HG02981 (cell line): Measurements from ENCODE around the gene VGLL4.
"Not testable (repeated sequence)": the region's sequence is repeated elsewhere in the genome, so short reads cannot be mapped to it uniquely, and the experiment has no call there.

ENCODE experiments used
- ATAC-seq: cut with Tn5 transposase; IDR thresholded peaks from one replicate; pipeline ENCODE4 v1.9.1; 2021; ENCODE audit warnings: mild to moderate bottlenecking, moderate library complexity; ENCODE audit not compliant: unreplicated experiment

VGLL4 gene

GRCh38 chr3:11536132-11536935 lies 107.4 kb downstream of the VGLL4 start:
- no peak for ATAC-seq

GRCh38 chr3:11535243-11535960 lies 108.3 kb downstream of the VGLL4 start:
- no peak for ATAC-seq

DNA sequence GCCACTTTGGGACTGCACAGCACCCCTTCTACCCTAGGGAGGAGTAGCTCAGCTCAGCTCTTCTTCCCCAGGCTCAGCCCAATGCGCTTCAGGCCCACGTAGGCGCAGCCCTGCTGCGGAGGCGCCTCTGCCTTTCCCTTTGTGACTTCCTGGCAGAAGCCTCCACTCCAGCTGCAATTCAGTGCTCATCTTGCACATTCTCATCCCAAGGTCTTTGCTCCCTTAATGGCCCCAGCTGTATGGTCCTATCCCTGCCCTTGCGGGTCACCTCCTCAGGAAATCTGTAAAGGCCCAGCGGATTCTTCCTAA lies 109.0 kb downstream of the VGLL4 start:
- no peak for ATAC-seq

DNA sequence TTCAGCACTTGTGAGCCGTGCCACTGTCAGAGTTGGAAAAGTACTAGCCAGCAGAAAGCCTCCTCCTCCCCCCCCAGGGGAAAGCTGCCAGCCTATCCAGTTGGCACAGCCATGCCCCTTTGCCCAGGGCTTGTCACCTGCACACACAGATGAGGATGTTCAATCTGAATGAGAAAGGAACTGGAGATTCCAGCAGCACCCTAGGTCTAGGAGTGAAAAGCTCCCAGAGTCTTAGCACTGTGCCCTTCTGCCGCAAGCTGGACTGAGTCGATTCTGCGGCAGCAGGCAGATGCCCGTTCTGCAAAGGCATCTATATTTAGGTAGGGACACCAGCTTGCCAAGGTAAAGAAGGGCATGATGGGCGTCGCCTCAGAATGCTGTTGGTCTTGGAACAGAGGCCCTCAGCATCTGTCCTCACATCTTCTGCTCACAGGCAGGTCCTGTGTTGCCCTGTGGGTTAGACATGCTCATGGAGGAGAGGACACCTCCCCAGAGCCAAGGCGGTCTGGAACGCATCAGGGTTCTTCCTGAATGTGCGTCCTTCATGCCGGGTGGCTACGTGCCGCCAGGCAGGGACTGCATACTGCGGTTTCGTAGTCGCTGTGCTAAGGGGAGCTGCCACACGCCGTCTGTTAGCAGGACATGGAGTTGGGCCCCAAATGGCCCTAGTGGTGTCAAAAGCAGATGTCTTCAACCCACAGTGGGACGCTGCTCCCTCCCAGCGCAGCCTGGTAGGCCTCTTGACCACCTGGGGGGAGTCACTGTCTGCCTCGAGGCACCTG lies 109.5 kb downstream of the VGLL4 start:
- no peak for ATAC-seq

- no peak for ATAC-seq
Measured at GRCh38 chr3:11532931-11533391, 110.8 kb downstream of the VGLL4 start.

DNA sequence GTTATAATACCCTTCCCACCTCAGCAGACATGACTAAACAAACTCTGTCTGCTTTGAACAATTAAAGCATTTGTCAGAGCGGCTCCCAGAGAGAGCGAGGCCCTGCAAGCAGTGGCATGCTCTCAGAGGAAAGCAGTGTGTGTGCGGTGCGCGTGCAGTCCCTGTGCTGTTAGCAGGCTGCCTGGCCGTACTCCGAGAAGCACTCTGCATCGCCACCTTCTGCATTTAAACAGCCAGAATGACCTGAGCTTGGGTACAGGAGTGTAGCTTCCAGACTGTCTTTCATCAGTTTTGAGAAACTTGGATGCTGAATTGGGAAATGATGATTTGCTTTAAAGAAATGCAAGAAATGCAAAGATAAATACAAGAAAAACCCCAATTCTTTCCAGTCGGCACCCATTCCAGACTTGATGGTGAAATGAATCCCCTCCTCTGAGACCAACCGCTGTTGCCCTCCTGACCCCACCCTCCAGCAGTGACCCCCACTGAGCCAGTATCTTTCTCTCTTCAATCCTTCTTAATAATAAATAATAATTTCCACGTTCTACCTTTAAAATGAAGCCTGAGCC lies 113.5 kb downstream of the VGLL4 start:
- no peak for ATAC-seq

GRCh38 chr3:11529281-11529680 lies 114.4 kb downstream of the VGLL4 start:
- ATAC-seq, result no peak

DNA sequence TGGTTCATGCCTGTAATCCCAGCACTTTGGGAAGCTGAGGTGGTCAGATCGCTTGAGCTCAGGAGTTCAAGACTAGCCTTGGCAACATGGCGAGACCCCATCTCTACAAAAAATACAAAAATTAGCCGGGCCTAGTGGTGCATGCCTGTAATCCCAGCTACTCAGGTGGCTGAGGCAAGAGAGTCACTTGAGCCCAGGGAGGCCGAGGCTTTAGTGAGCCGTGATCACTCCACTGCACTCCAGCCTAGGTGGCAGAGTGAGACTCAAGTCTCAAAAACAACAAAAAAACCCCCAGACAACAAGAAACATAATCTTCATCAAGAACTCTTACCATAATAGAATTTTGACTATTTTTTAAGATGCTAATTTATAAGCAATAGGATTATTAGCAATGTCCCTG lies 117.6 kb downstream of the VGLL4 start:
- not testable (repeated sequence) for ATAC-seq

GRCh38 chr3:11523572-11524101 lies 120.1 kb downstream of the VGLL4 start:
- ATAC-seq, result no peak

DNA sequence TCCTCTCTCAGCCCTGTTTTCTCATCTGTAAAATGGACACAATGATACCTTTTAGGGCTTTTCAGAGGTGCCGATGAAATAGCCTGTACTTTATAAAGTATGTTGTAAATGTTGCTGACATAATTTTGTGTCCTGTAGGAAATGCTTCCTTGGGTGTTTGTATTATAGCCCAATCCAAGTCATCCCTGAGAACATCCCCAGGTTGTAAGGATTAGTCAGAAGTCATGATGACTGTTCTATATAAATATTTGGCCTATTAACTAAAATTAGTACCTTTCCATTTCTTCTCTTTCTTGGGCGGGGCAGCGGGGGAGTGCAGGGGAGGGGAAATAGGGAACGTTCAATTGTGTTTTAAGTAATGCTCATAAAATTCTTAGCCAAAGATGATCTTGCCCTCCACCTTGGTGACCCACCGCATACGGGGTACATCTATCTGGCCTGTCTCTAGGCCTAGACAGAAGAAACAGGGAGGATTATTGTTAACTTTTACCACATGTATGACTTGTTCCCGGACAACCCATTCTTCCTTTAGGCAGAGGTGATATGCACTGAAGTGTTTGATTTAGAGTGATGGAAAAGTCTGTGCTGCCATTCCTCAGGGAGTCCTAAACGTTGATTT lies 120.7 kb downstream of the VGLL4 start:
- ATAC-seq, result no peak

DNA sequence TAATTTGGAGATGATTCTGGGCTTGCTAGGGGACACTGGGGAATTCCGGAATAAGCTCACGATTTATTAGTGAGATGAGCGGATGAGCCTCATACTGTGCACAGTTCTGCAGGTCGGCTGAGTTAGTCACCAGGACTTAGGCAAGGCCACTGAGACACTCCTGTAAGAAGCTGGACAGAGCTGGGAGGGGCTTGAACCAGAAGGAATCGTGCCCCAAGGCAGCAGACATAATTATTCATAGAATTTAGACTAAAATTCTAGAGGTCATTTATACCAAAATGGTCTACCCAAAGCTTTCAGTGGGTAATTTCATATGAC lies 121.4 kb downstream of the VGLL4 start:
- no peak for ATAC-seq

- no peak for ATAC-seq
Measured at GRCh38 chr3:11521167-11521566, 122.5 kb downstream of the VGLL4 start.

DNA sequence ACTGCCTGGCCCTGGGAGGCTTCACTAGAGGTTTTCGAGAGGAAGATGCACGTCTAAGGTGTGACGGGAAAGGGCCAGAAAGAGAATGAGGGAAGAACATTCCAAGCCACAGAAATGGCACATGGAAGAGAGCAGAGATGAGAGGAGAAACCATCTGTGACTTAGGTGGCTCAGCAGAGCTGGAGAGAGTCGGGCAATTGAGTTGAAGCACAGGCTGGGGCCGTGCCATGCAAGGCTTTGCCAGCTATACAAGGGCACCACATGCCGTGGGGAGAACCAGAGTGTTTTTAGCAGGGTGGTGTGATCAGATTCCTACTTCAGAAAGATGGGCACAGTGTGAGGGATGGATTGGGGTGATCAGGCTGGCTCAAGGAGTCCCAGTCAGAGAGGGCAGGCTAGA lies 126.1 kb downstream of the VGLL4 start:
- no peak for ATAC-seq

- no peak for ATAC-seq
Measured at GRCh38 chr3:11514191-11514821, 129.4 kb downstream of the VGLL4 start.

DNA sequence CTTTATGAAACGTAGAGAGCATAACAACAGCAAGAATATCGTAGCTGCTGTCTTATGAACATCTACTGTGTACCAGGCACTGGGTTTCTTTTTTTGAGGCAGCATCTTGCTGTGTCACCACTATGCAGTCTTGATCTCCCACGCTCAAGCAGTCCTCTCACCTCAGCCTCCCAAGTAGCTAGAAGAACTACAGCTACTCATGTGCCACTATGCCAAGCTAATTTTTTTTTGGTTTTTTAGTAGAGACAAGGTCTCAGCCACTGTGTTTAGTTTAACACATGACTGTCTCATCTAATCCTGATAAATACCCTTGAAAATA lies 129.9 kb downstream of the VGLL4 start:
- no peak for ATAC-seq

GRCh38 chr3:11513125-11513816 lies 130.4 kb downstream of the VGLL4 start:
- not testable (repeated sequence) for ATAC-seq

GRCh38 chr3:11511606-11512005 lies 132.1 kb downstream of the VGLL4 start:
- not testable (repeated sequence) for ATAC-seq

DNA sequence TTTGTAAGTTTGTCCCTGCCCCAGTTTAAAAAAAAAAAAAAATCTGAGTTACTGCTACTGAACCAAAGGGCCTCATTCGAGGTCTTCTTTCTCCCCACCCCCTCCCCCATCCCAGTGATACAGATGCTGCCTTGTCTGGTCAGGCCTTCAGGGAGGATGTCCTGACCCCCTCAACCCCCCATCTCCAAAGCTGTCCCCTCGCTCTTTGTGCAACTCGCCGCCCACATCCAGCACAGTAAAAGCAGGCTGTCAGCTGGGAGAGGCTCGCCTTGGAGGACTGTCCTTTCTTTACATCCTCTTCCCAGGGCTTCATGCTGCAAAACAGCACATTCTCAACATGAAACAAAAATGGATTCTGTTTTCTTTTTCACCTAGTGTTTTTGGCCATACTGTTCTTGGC lies 133.4 kb downstream of the VGLL4 start:
- ATAC-seq, result no peak

GRCh38 chr3:11510001-11510340 lies 133.7 kb downstream of the VGLL4 start:
- no peak for ATAC-seq
